PFSK-1 (cell line): ENCODE measurements around the gene IGFBP4.

ENCODE experiments used
- FOXP2 ChIP-seq: optimal IDR thresholded peaks from 2 replicates; pipeline ENCODE3; 2011; ENCODE audit warnings: borderline replicate concordance, control low read depth, inconsistent platforms; ENCODE audit not compliant: insufficient read depth; ENCODE audit errors: extremely low read length, extremely low read depth
- POLR2AphosphoS5 ChIP-seq: IDR thresholded peaks from 2 replicates; pipeline ENCODE4 v1.6.1; 2012; ENCODE audit warnings: low read depth, mild to moderate bottlenecking, control low read depth, low read length, moderate library complexity

GRCh38 chr17:40451420-40451819, 8.2 kb downstream of the IGFBP4 start:
- no peak for TF ChIP-seq POLR2AphosphoS5
- no peak for TF ChIP-seq FOXP2
